Measurements from ENCODE around the gene TULP3.

TULP3 gene

GRCh38 chr12:2890388-2891239, at the start of gene TULP3:
TULP3 (plus strand) TSS chr12:2890891; CDS start chr12:2890948, 57 bp downstream.
- no peak for TF ChIP-seq ZNF274 (IDR thresholded peaks at IDR 0.05; ENCODE audit: low read depth, low read length)

DNA sequence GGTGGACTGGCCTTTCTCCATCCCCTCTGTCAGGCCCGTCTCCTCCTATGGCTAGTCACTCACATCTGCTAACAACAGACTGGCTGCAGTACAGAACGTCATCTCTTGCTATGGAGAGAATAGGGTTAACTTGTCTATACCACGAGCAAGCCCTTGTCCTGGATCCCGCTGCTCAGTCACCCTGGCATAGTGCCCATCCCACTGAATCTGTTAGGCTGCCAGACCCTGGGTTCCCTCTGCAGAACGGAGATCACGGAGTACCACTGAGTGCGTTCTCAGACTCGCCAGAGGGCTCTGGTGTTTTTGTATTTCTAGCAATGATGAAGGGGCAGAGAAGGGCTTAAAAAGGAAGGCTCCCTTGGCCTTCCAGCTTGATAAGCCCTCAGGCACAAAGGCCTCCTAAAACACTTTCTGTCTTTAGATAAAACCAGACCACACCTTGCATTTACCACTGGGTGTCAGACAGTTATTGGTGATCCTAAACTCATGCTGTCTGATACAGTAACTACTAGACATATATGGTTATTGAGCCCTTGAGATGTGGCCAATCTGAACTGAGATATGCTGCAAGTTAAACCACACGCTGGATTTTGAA, 49.5 kb upstream of the TULP3 start:
- no peak for TF ChIP-seq ZNF274 (IDR thresholded peaks at IDR 0.05; ENCODE audit: low read depth, low read length)
- no peak overlapping the region for H3K4me3 ChIP-seq (ENCODE audit: low read length)

More at GRCh38 chr12:2890388-2891239, at the start of gene TULP3:
- peak within 1 kb of the TSS; percentile 88 for H3K4me3 ChIP-seq (ENCODE audit: low read length)

DNA sequence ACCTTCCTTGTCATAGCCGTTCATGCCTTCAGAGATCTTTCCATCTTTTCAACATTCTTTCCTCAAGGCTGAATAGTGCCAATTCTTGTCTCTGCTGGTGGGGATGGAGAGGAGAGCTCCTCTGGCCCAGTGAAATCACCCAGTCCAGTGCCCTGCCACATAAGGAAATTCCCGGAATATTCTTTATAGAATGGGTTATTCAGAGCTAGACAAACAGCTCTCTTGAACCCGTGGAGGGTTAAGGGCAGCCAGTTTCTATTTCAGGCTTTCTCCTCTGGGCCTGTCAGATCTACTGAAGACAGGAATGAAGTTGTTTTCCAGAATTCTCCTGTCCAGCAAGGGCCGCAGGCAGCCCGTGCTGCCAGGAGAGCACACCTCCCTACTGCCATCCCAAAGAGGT, 47.7 kb upstream of the TULP3 start:
- no peak overlapping the region for H3K4me3 ChIP-seq (ENCODE audit: low read length)
- no peak for TF ChIP-seq ZNF274 (IDR thresholded peaks at IDR 0.05; ENCODE audit: low read depth, low read length)

DNA sequence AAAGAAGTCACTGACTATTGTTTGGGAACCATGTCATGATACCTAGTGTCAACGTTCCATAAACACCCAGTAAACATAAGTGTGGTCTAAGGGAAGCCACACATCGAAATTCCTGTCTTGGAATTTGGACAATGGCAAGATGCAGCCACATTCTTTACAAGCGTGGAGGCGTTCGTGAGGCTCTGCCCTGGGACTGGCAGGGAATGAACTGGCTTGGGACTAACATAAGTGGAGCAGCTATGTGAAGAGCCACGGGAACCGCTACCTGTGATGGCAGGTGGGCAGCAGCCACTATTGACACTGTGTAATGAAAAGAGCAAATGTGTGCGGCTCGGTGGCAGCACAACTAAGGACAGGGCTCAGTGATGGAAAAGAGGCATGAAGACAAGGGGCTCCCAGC, 45.9 kb upstream of the TULP3 start:
- no peak for TF ChIP-seq ZNF274 (IDR thresholded peaks at IDR 0.05; ENCODE audit: low read depth, low read length)
- no peak overlapping the region for H3K4me3 ChIP-seq (ENCODE audit: low read length)

- no peak overlapping the region for H3K4me3 ChIP-seq (ENCODE audit: low read length)
- TF ChIP-seq ZNF274 (IDR thresholded peaks at IDR 0.05; ENCODE audit: low read depth, low read length), result no peak
Measured at GRCh38 chr12:2845280-2845679, 45.4 kb upstream of the TULP3 start.

- no peak for TF ChIP-seq ZNF274 (IDR thresholded peaks at IDR 0.05; ENCODE audit: low read depth, low read length)
- H3K4me3 ChIP-seq (ENCODE audit: low read length), result no peak overlapping the region
Measured at GRCh38 chr12:2851931-2852330, 38.8 kb upstream of the TULP3 start.

DNA sequence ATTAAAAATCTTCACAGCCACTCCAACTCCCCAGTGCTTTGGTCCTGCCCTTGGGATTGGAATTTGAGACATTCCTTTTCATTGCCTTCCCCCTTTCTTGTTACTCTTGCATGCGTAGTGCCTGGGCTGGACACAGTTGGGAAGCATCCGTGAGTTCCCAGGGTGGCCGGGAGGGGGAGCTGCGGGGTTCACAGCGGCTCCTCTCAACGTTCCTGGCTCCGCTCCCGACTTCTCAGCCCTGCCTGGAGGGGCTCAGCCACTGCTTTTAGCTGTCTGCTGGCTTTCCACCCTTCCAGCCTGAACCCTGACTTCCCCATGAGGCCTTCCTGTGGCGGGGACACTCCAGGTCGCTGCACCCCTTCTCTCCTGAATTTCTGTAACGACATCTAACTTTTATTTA, 37.1 kb upstream of the TULP3 start:
- no peak for TF ChIP-seq ZNF274 (IDR thresholded peaks at IDR 0.05; ENCODE audit: low read depth, low read length)
- no peak overlapping the region for H3K4me3 ChIP-seq (ENCODE audit: low read length)

DNA sequence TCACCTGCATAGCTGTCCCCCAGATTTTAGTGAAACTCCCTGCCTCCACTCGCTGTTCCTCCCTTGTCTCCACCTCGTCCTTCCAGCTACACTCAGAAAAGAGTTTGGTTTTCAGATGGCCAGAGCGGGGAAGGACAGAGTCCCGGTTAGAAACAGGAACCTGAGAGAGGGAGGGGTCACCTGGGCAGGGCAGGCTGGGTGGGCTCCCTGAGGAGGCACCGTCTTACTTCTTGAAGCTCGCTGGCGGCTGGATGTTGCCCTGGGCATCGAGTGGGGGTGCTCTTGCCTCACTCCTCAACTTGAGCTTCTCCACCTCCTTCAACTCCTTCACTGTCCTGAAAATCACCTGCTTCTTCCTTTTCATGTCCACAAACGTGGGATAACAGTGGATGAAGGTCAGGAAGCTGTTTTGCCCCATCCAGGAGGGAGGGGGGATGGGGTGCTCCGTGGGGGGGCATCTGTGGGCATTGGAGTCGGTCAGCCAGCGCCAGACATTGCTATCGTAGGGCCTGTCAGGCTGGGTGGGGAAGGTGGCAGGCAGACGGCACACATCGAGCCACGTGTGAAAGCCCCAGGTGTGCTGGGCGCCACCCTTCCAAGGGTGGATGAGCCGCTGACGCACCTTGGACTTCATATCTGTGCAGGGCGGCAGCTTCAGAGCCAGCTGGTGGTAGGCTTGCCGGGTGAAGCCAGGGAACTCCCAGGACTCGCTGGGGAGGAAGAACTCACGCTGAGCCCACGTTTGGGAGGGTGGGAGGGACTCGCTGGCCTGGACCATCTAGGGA, 35.8 kb upstream of the TULP3 start:
- no peak for TF ChIP-seq ZNF274 (IDR thresholded peaks at IDR 0.05; ENCODE audit: low read depth, low read length)
- H3K4me3 ChIP-seq (ENCODE audit: low read length), result no peak overlapping the region

- no peak overlapping the region for H3K4me3 ChIP-seq (ENCODE audit: low read length)
- no peak for TF ChIP-seq ZNF274 (IDR thresholded peaks at IDR 0.05; ENCODE audit: low read depth, low read length)
Measured at GRCh38 chr12:2855546-2855945, 35.1 kb upstream of the TULP3 start.

DNA sequence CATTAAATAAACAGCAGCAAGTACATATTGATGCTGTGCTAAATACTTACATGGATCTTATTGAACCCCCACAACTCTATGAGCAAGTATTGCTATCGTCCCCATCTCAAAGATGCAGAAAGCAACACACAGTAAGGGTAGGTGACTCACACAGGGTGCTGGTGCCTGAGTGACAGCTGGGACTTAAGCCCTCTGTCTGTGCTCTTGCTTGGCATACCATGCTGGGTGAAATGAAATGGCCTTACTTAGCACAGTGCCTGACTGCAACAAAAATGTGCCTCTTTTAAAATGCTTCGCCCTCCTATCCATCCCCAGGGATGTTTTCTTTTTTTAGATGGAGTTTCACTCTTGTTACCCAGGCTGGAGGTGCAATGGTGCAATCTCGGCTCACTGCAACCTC, 34.6 kb upstream of the TULP3 start:
- TF ChIP-seq ZNF274 (IDR thresholded peaks at IDR 0.05; ENCODE audit: low read depth, low read length), result no peak
- no peak overlapping the region for H3K4me3 ChIP-seq (ENCODE audit: low read length)

GRCh38 chr12:2857021-2857431, 33.7 kb upstream of the TULP3 start, which contains the start of gene TEX52:
TEX52 (minus strand) TSS chr12:2857039; CDS start chr12:2857026, 13 bp downstream.
- TF ChIP-seq ZNF274 (IDR thresholded peaks at IDR 0.05; ENCODE audit: low read depth, low read length), result no peak
- H3K4me3 ChIP-seq (ENCODE audit: low read length), result no peak within 1 kb of the TSS

GRCh38 chr12:2857576-2857975, 33.1 kb upstream of the TULP3 start:
- no peak overlapping the region for H3K4me3 ChIP-seq (ENCODE audit: low read length)
- TF ChIP-seq ZNF274 (IDR thresholded peaks at IDR 0.05; ENCODE audit: low read depth, low read length), result no peak

GRCh38 chr12:2858334-2858733, 32.4 kb upstream of the TULP3 start:
- no peak for TF ChIP-seq ZNF274 (IDR thresholded peaks at IDR 0.05; ENCODE audit: low read depth, low read length)
- H3K4me3 ChIP-seq (ENCODE audit: low read length), result no peak overlapping the region

DNA sequence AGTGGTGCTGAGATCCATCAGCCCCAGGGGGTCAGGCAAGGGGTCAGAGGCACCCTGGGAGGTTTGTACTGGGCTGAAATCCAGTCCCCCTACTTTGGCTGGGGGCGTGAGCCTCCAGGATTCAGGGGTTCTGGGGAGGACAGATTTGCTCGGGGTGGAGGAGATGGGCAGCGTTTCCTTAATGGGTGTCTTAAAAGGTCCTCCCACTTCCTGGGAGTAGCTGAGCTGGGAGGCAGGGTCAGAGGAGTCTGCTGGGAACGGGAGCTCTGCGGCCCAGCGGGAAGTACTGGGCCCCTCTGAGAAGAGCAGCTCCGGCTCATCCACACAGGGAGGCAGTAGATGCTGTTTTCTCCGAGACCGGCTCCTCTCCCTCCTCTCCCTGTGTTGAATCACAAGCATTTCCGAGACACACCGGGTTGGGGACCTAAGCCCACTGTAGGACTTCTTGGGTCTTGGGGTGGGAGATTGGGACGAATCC, 31.7 kb upstream of the TULP3 start:
- TF ChIP-seq ZNF274 (IDR thresholded peaks at IDR 0.05; ENCODE audit: low read depth, low read length), result no peak
- H3K4me3 ChIP-seq (ENCODE audit: low read length), result no peak overlapping the region

Measured in GM08714 (cell line).